ENCODE data around the gene TIPIN. TPM values are rescaled to one million over a fixed set of nuclear protein-coding genes. Genes with fewer than 3 reads are reported as not detected.
A peak's percentile ranks its signal among the peaks of the same experiment; 100 is the strongest.
"Not testable (repeated sequence)": the region's sequence is repeated elsewhere in the genome, so short reads cannot be mapped to it uniquely, and the experiment has no call there.

Gene TIPIN
- total RNA-seq, 1 donor from 2014 or later, result 9.5 TPM

DNA sequence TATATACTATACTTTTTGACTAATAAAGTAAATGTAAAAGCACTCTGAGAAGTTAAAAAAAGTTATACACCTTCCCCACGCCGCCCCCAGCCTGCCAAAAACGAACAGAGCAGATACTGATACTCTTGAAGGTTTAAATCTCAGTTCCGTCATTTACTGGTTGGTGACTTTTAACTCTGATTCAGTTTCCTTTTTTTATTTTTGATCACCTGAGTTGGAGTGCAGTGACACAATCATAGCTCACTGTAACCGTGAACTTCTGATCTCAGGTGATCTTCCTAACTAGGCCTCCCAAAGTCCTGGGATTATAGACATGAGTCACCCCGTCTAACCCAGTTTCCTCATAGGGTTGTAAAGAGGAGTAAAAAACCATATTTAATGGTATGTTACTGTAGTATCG lies 3.3 kb upstream of the TIPIN start:
- DNase-seq (ENCODE audit: low spot score in 2 of 2, unreplicated experiment in 2 of 2), result no peak
- Mint-ChIP-seq H3K36me3 (no peaks in the 10 kb centered on the region), H3K4me1 (peaks cover 15% of the 10 kb centered on the region), H3K27ac (peak overlapping the region; percentile 33), H3K27me3 (ENCODE audit: low read depth) (no peaks in the 10 kb centered on the region), H3K9me3 (no peaks in the 10 kb centered on the region), H3K4me3 (no peak overlapping the region)
- TF ChIP-seq, protein P1, sequence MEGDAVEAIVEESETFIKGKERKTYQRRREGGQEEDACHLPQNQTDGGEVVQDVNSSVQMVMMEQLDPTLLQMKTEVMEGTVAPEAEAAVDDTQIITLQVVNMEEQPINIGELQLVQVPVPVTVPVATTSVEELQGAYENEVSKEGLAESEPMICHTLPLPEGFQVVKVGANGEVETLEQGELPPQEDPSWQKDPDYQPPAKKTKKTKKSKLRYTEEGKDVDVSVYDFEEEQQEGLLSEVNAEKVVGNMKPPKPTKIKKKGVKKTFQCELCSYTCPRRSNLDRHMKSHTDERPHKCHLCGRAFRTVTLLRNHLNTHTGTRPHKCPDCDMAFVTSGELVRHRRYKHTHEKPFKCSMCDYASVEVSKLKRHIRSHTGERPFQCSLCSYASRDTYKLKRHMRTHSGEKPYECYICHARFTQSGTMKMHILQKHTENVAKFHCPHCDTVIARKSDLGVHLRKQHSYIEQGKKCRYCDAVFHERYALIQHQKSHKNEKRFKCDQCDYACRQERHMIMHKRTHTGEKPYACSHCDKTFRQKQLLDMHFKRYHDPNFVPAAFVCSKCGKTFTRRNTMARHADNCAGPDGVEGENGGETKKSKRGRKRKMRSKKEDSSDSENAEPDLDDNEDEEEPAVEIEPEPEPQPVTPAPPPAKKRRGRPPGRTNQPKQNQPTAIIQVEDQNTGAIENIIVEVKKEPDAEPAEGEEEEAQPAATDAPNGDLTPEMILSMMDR (IDR thresholded peaks at IDR 0.05; ENCODE audit: unreplicated experiment), result no peak

GRCh38 chr15:66356077-66356358 lies 467 bp downstream of the TIPIN start:
- H3K36me3 Mint-ChIP-seq, result peaks cover 8% of the 10 kb centered on the region
- TF ChIP-seq, protein P1 (IDR thresholded peaks at IDR 0.05; ENCODE audit: unreplicated experiment), result no peak
- H3K4me1 Mint-ChIP-seq, result peaks cover 12% of the 10 kb centered on the region
- no peaks in the 10 kb centered on the region for H3K9me3 Mint-ChIP-seq
- peak overlapping the region; percentile 90 for H3K4me3 Mint-ChIP-seq
- no peaks in the 10 kb centered on the region for H3K27me3 Mint-ChIP-seq (ENCODE audit: low read depth)
- DNase-seq (ENCODE audit: low spot score in 2 of 2, unreplicated experiment in 2 of 2), result no peak
- H3K27ac Mint-ChIP-seq, result peak overlapping the region; percentile 93

GRCh38 chr15:66348530-66348929 lies 8.0 kb downstream of the TIPIN start:
- H3K27me3 Mint-ChIP-seq (ENCODE audit: low read depth); H3K9me3 Mint-ChIP-seq; DNase-seq (ENCODE audit: low spot score in 2 of 2, unreplicated experiment in 2 of 2); H3K4me1 Mint-ChIP-seq; H3K4me3 Mint-ChIP-seq; H3K27ac Mint-ChIP-seq: not testable (repeated sequence)
- H3K36me3 Mint-ChIP-seq, result peaks cover 22% of the 10 kb centered on the region

DNA sequence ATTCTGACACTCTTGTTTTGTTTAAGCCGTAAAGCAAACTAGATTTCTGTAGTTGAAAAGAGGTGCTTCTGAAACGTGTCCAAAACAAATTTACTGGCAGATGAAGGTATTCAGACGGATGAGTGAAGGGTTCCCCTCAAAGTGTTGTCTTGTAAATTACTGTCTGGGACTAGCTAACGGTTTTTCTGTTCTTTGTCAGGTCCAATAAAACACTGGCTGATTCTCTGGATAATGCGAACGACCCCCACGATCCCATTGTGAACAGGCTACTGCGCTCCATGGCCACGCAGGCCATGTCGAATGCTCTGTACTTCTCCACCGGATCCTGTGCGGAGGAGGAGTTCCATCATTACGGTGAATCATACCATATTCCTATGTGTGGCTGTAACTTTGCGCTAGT lies 27.7 kb downstream of the TIPIN start:
- Mint-ChIP-seq H3K27me3 (ENCODE audit: low read depth) (no peaks in the 10 kb centered on the region), H3K36me3 (peaks cover 42% of the 10 kb centered on the region), H3K4me3 (no peak overlapping the region), H3K4me1 (no peaks in the 10 kb centered on the region), H3K27ac (no peak overlapping the region), H3K9me3 (no peaks in the 10 kb centered on the region)
- TF ChIP-seq, protein P1 (IDR thresholded peaks at IDR 0.05; ENCODE audit: unreplicated experiment), result no peak
- DNase-seq (ENCODE audit: low spot score in 2 of 2, unreplicated experiment in 2 of 2), result no peak

- Mint-ChIP-seq H3K36me3 (peaks cover 42% of the 10 kb centered on the region), H3K27me3 (ENCODE audit: low read depth) (no peaks in the 10 kb centered on the region), H3K9me3 (no peaks in the 10 kb centered on the region), H3K4me1 (no peaks in the 10 kb centered on the region), H3K4me3 (no peak overlapping the region), H3K27ac (no peak overlapping the region)
- TF ChIP-seq, protein P1 (IDR thresholded peaks at IDR 0.05; ENCODE audit: unreplicated experiment), result no peak
- no peak for DNase-seq (ENCODE audit: low spot score in 2 of 2, unreplicated experiment in 2 of 2)
Observed at GRCh38 chr15:66327736-66328135, 28.7 kb downstream of the TIPIN start.

- H3K27ac Mint-ChIP-seq, result no peak overlapping the region
- no peak overlapping the region for H3K4me3 Mint-ChIP-seq
- H3K4me1 Mint-ChIP-seq, result no peaks in the 10 kb centered on the region
- H3K9me3 Mint-ChIP-seq, result no peaks in the 10 kb centered on the region
- DNase-seq (ENCODE audit: low spot score in 2 of 2, unreplicated experiment in 2 of 2), result no peak
- H3K27me3 Mint-ChIP-seq (ENCODE audit: low read depth), result no peaks in the 10 kb centered on the region
- TF ChIP-seq, protein P1 (IDR thresholded peaks at IDR 0.05; ENCODE audit: unreplicated experiment), result no peak
- peaks cover 43% of the 10 kb centered on the region for H3K36me3 Mint-ChIP-seq
Observed at GRCh38 chr15:66326051-66326450, 30.4 kb downstream of the TIPIN start.
